ENCODE measurements around the gene DDX52. TPM values are rescaled to one million over a fixed set of nuclear protein-coding genes. Genes with fewer than 3 reads are reported as not detected.

DDX52 gene
- total and polyA plus RNA-seq, 2 of the 8 experiments (the other 6 are each of a cell fraction or from before 2014, with no cell fraction given): 10.0 to 45.9 TPM

DNA sequence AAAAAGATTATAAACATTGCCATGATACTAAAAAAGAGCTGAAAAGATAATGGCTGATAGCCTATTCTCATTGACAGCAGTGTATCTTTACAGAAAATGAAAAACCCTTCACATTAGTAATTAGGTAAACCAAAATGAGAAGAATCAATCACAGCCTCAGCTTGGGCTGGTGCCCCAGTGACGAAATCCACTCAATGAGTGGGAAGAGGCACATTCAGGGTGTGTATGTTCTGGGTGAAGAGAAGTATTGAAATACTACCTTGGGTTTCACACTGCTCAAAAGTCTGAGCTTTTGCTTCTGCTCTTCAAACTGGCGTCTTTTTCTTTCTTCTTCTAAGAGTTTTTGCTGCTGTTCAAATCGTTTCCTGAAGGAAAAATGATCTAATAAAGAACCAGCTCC, 58.2 kb downstream of the DDX52 start (continued):
- TF ChIP-seq PHF8 (conservative IDR thresholded peaks at IDR 0.05; ENCODE audit: low read depth, low read length) (no peak), RXRA (IDR thresholded peaks at IDR 0.05; ENCODE audit: insufficient read depth, low read depth, low read length) (no peak), BRCA1 (IDR thresholded peaks at IDR 0.05; ENCODE audit: low read depth, low read length) (no peak), CBX5 (IDR thresholded peaks at IDR 0.05; ENCODE audit: low read depth, low read length) (no peak)
- TF ChIP-seq, protein P1, sequence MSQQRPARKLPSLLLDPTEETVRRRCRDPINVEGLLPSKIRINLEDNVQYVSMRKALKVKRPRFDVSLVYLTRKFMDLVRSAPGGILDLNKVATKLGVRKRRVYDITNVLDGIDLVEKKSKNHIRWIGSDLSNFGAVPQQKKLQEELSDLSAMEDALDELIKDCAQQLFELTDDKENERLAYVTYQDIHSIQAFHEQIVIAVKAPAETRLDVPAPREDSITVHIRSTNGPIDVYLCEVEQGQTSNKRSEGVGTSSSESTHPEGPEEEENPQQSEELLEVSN (IDR thresholded peaks at IDR 0.05): no peak

Data from H1 (cell line).